ENCODE measurements around the gene PLEKHG5. TPM values are rescaled to one million over a fixed set of nuclear protein-coding genes. Genes with fewer than 3 reads are reported as not detected.

The PLEKHG5 gene
- total RNA-seq, 1 experiment from 2014 or later: 42.8 TPM

DNA sequence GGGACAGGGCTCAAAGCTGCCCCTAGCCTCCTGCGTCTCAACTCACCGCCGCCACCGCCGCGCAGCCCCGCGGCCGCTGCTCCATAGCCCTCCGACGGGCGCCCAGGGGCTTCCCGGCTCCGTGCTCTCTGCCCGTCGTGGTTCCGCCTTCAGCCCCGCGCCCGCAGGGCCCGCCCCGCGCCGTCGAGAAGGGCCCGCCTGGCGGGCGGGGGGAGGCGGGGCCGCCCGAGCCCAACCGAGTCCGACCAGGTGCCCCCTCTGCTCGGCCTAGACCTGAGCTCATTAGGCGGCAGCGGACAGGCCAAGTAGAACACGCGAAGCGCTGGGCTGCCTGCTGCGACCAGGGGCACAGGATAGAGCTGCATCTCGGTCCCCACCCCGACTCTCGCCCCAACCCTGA is 25.4 kb downstream of the PLEKHG5 start, which contains the start of gene TNFRSF25:
Gene TNFRSF25 (minus strand): TSS at position 151 of the 400 bp plus-strand sequence. CDS start 66 bp downstream, at position 85.
- no peaks in the 10 kb centered on the region for H3K4me1 ChIP-seq (ENCODE audit: insufficient read depth, low read length)
- intact Hi-C loops (cut with micrococcal nuclease): no loop called here
- ChIA-PET POLR2A (ENCODE audit: unreplicated experiment) (no interaction called here), CTCF (no interaction called here)
- H3K9me3 ChIP-seq (ENCODE audit: low read length): no peaks in the 10 kb centered on the region
- no peak within 1 kb of the TSS for H3K4me3 ChIP-seq (ENCODE audit: low read length)
- no peaks in the 10 kb centered on the region for H3K27me3 ChIP-seq (ENCODE audit: low read length)
- BruUV-seq (replicated peaks): no TSS peak
- no peak within 1 kb of the TSS for H3K9ac ChIP-seq (ENCODE audit: low read length)
- no peaks in the 10 kb centered on the region for H3F3A ChIP-seq (ENCODE audit: low read length, unreplicated experiment)
- no peaks in the 10 kb centered on the region for H4K20me1 ChIP-seq (ENCODE audit: low read length)
- H3K9me2 ChIP-seq (replicated peaks; ENCODE audit: low read length): no peaks in the 10 kb centered on the region
- H3K27ac ChIP-seq (ENCODE audit: low read length): no peak within 1 kb of the TSS
- no peak for TF ChIP-seq EZH2phosphoT487 (IDR thresholded peaks at IDR 0.05; ENCODE audit: borderline replicate concordance, low read length)
- H3K79me2 ChIP-seq (ENCODE audit: low read length): no peaks in the 10 kb centered on the region
- ATAC-seq: no peak
- peaks cover 41% of the 10 kb centered on the region for H3K36me3 ChIP-seq (ENCODE audit: low read depth, low read length)
- H2AFZ ChIP-seq (ENCODE audit: low read length): no peak within 1 kb of the TSS
- H3K4me2 ChIP-seq (ENCODE audit: low read length): no peak within 1 kb of the TSS
- no peak for DNase-seq

DNA sequence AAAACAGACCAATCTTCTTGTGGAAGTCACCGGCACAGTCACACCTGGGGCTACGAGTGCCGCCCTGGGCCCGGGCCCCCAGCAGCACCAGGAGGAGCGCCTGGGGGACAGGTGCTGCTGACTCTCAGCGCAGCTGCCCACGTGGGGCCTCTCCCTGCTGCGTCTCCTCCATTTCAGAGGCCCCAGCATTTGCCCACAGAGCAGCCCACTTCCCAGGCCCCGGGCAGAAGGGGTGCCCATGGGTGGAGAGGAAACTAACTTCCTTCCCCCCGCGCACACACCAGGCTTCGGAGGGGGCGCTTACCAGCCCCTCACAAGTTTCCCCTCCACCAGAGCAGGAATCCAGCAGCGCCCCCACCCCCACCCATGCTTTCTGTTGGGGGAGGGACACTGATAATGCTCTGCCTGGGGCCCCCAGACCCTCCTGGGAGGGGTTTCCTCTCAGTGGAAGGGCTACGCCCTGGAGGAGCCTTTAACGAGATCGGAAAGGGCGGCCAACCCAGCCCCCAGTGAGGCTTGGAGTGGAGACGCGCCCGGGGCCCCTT is 25.9 kb downstream of the PLEKHG5 start:
- BruUV-seq (replicated peaks): no TSS peak
- Histone ChIP-seq H3K9me3 (ENCODE audit: low read length) (no peaks in the 10 kb centered on the region), H4K20me1 (ENCODE audit: low read length) (no peaks in the 10 kb centered on the region), H3F3A (ENCODE audit: low read length, unreplicated experiment) (no peaks in the 10 kb centered on the region), H3K36me3 (ENCODE audit: low read depth, low read length) (peaks cover 40% of the 10 kb centered on the region), H3K27ac (ENCODE audit: low read length) (no peak overlapping the region), H3K27me3 (ENCODE audit: low read length) (no peaks in the 10 kb centered on the region), H3K79me2 (ENCODE audit: low read length) (no peaks in the 10 kb centered on the region), H3K4me2 (ENCODE audit: low read length) (no peak overlapping the region), H3K9me2 (replicated peaks; ENCODE audit: low read length) (no peaks in the 10 kb centered on the region), H2AFZ (ENCODE audit: low read length) (no peak overlapping the region), H3K9ac (ENCODE audit: low read length) (no peak overlapping the region), H3K4me3 (ENCODE audit: low read length) (no peak overlapping the region), H3K4me1 (ENCODE audit: insufficient read depth, low read length) (no peaks in the 10 kb centered on the region)
- intact Hi-C loops (cut with micrococcal nuclease): no loop called here
- ChIA-PET CTCF (no interaction called here), POLR2A (ENCODE audit: unreplicated experiment) (no interaction called here)
- DNase-seq (no peak), ATAC-seq (no peak)
- TF ChIP-seq, protein P1, sequence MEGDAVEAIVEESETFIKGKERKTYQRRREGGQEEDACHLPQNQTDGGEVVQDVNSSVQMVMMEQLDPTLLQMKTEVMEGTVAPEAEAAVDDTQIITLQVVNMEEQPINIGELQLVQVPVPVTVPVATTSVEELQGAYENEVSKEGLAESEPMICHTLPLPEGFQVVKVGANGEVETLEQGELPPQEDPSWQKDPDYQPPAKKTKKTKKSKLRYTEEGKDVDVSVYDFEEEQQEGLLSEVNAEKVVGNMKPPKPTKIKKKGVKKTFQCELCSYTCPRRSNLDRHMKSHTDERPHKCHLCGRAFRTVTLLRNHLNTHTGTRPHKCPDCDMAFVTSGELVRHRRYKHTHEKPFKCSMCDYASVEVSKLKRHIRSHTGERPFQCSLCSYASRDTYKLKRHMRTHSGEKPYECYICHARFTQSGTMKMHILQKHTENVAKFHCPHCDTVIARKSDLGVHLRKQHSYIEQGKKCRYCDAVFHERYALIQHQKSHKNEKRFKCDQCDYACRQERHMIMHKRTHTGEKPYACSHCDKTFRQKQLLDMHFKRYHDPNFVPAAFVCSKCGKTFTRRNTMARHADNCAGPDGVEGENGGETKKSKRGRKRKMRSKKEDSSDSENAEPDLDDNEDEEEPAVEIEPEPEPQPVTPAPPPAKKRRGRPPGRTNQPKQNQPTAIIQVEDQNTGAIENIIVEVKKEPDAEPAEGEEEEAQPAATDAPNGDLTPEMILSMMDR (conservative IDR thresholded peaks at IDR 0.05; ENCODE audit: low read depth, low read length): no peak
- TF ChIP-seq EZH2phosphoT487 (IDR thresholded peaks at IDR 0.05; ENCODE audit: borderline replicate concordance, low read length): no peak
- TF ChIP-seq EZH2 (IDR thresholded peaks at IDR 0.05; ENCODE audit: low read length, unreplicated experiment): no peak

DNA sequence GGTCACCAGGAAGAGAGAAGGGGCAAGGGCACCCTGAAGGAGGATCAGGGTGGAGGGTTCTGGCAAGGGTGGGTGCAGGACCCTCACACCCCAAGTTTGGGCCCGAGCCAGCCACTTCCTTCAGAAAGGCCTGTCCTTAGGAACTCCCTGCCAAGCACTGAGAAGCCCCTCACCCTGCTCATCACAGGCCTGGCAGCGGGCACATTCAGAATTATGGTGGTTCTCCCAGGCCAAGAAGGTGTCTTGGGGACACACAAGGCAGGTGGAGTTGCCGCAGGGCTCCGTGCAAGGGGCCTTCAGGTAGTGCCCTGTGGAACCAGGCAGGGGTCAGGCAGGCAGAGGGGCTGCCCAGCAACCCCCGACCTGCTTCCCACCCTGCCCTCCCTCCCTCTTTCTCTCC is 26.6 kb downstream of the PLEKHG5 start:
- Histone ChIP-seq H3K36me3 (ENCODE audit: low read depth, low read length) (peaks cover 35% of the 10 kb centered on the region), H3K4me3 (ENCODE audit: low read length) (no peak overlapping the region), H2AFZ (ENCODE audit: low read length) (no peak overlapping the region), H3F3A (ENCODE audit: low read length, unreplicated experiment) (no peaks in the 10 kb centered on the region), H4K20me1 (ENCODE audit: low read length) (no peaks in the 10 kb centered on the region), H3K9ac (ENCODE audit: low read length) (no peak overlapping the region), H3K27ac (ENCODE audit: low read length) (no peak overlapping the region), H3K4me2 (ENCODE audit: low read length) (no peak overlapping the region), H3K9me3 (ENCODE audit: low read length) (no peaks in the 10 kb centered on the region), H3K9me2 (replicated peaks; ENCODE audit: low read length) (no peaks in the 10 kb centered on the region), H3K27me3 (ENCODE audit: low read length) (no peaks in the 10 kb centered on the region), H3K4me1 (ENCODE audit: insufficient read depth, low read length) (no peaks in the 10 kb centered on the region), H3K79me2 (ENCODE audit: low read length) (no peaks in the 10 kb centered on the region)
- no TSS peak for BruUV-seq (replicated peaks)
- intact Hi-C loops (cut with micrococcal nuclease): no loop called here
- ChIA-PET CTCF (no interaction called here), POLR2A (ENCODE audit: unreplicated experiment) (no interaction called here)
- no peak for ATAC-seq
- no peak for DNase-seq
- TF ChIP-seq EZH2phosphoT487 (IDR thresholded peaks at IDR 0.05; ENCODE audit: borderline replicate concordance, low read length): no peak
- TF ChIP-seq EZH2 (IDR thresholded peaks at IDR 0.05; ENCODE audit: low read length, unreplicated experiment): no peak
- TF ChIP-seq, protein P1 (conservative IDR thresholded peaks at IDR 0.05; ENCODE audit: low read depth, low read length): no peak

All from PC-3 (cell line).